Kidney epithelial cell (primary cell): Measurements from ENCODE around the gene MMP10. TPM values are rescaled to one million over a fixed set of nuclear protein-coding genes. Genes with fewer than 3 reads are reported as not detected.
A peak's percentile ranks its signal among the peaks of the same experiment; 100 is the strongest.

Source experiments
- DNase-seq: peaks from one replicate; pipeline ENCODE4 v3.0.0-alpha.2; 2010; ENCODE audit warnings: low read depth
- H3K27me3 ChIP-seq: 2 replicates; pipeline ENCODE4 v1.6.0; 2011; ENCODE audit warnings: low read length; ENCODE audit not compliant: control insufficient read depth, insufficient read depth
- H3K36me3 ChIP-seq: 2 replicates; pipeline ENCODE4 v1.5.1; 2011; ENCODE audit warnings: low read length; ENCODE audit not compliant: control insufficient read depth, insufficient read depth
- H3K4me3 ChIP-seq: 2 replicates; pipeline ENCODE4 v1.5.1; 2011; ENCODE audit warnings: low read depth, mild to moderate bottlenecking, control low read depth, low read length
- CTCF ChIP-seq: IDR thresholded peaks from 2 replicates; pipeline ENCODE4 v1.5.1; 2011; ENCODE audit warnings: mild to moderate bottlenecking, moderate library complexity, low read length, control low read depth, inconsistent platforms; ENCODE audit not compliant: insufficient read depth, poor library complexity, severe bottlenecking
- total RNA-seq: library from RNA; depleted of rRNA; stranded (reverse); fragments of >200 nt; gene quantifications from 2 replicates; pipeline ENCODE4 v1.2.3, GENCODE V29; 2015

Gene MMP10
- total RNA-seq, result 4.8 and 8.7 TPM in 2 replicates

- TF ChIP-seq CTCF, result peak; percentile 58
- Histone ChIP-seq H3K36me3 (no peaks in the 10 kb centered on the region), H3K4me3 (no peak within 1 kb of the TSS), H3K27me3 (no peaks in the 10 kb centered on the region)
- DNase-seq, result peak; percentile 55
Measured at GRCh38 chr11:102780491-102780918, at the start of gene MMP10. Gene MMP10, minus strand, starts transcription at chr11:102780628. Its CDS starts 37 bp downstream, at chr11:102780591.

GRCh38 chr11:102829316-102830000 lies 49.0 kb upstream of the MMP10 start:
- no peak overlapping the region for H3K4me3 ChIP-seq
- no peak for DNase-seq
- TF ChIP-seq CTCF, result no peak
- no peaks in the 10 kb centered on the region for H3K27me3 ChIP-seq
- no peaks in the 10 kb centered on the region for H3K36me3 ChIP-seq

GRCh38 chr11:102824556-102824955 lies 44.1 kb upstream of the MMP10 start:
- no peaks in the 10 kb centered on the region for H3K36me3 ChIP-seq
- H3K27me3 ChIP-seq, result no peaks in the 10 kb centered on the region
- no peak for TF ChIP-seq CTCF
- no peak overlapping the region for H3K4me3 ChIP-seq
- no peak for DNase-seq

GRCh38 chr11:102819491-102819890 lies 39.1 kb upstream of the MMP10 start:
- no peaks in the 10 kb centered on the region for H3K27me3 ChIP-seq
- no peak for TF ChIP-seq CTCF
- H3K36me3 ChIP-seq, result no peaks in the 10 kb centered on the region
- no peak overlapping the region for H3K4me3 ChIP-seq
- DNase-seq, result no peak

- no peak overlapping the region for H3K4me3 ChIP-seq
- no peaks in the 10 kb centered on the region for H3K27me3 ChIP-seq
- DNase-seq, result no peak
- H3K36me3 ChIP-seq, result no peaks in the 10 kb centered on the region
- TF ChIP-seq CTCF, result no peak
Measured at GRCh38 chr11:102813484-102813883, 33.1 kb upstream of the MMP10 start.

GRCh38 chr11:102812188-102812587 lies 31.8 kb upstream of the MMP10 start:
- TF ChIP-seq CTCF, result no peak
- DNase-seq, result no peak
- Histone ChIP-seq H3K4me3 (no peak overlapping the region), H3K27me3 (no peaks in the 10 kb centered on the region), H3K36me3 (no peaks in the 10 kb centered on the region)
